Measurements from ENCODE around the gene EIF2D. TPM values are rescaled to one million over a fixed set of nuclear protein-coding genes. Genes with fewer than 3 reads are reported as not detected.

The EIF2D gene
- total and polyA plus RNA-seq, 2 of the 4 experiments (the other 2 are of a cell fraction) = 64.3 to 69.4 TPM

DNA sequence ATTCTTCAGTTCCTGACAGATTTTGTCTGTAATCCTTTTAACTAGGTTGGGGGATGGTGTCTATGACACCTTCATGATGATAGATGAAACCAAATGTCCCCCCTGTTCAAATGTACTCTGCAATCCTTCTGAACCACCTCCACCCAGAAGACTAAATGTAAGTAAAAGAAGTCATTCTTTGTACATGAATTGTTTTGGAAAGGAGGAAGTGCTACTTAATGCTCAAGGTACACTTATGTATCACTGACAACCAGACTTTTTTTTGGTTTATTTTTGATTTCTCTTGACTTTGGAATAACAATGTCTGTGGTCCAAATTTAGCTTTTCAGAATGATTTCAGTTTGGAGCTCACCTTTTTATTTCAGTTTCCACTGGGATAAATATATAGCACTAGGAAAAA, 25.3 kb upstream of the EIF2D start:
- DNase-seq = no peak
- Histone ChIP-seq H3K4me1 (ENCODE audit: control insufficient read depth, insufficient read depth, low read length) (peaks cover 8% of the 10 kb centered on the region), H3K79me1 (ENCODE audit: low read depth in 1 of 2, low read length in 2 of 2) (peaks cover 3 to 25% of the 10 kb centered on the region in 2 experiments), H2BK120ac (ENCODE audit: low read depth, low read length) (no peak overlapping the region), H3K9ac (ENCODE audit: low read depth, low read length) (no peak overlapping the region), H3K56ac (ENCODE audit: extremely low read depth, insufficient read depth, low read length) (no peak overlapping the region), H3K27ac (ENCODE audit: insufficient read depth, low read length) (no peak overlapping the region), H4K5ac (ENCODE audit: low read depth, low read length) (no peak overlapping the region), H2BK20ac (ENCODE audit: low read depth, low read length) (no peak overlapping the region), H2AFZ (replicated peaks; ENCODE audit: low read length, poor library complexity) (no peak overlapping the region), H2BK5ac (ENCODE audit: low read depth, low read length, poor library complexity, severe bottlenecking) (no peak overlapping the region), H3K4ac (ENCODE audit: low read depth, low read length) (no peak overlapping the region), H3K36me3 (ENCODE audit: control insufficient read depth, insufficient read depth, low read length) (no peaks in the 10 kb centered on the region; the same call in 1 of the 2 replicates), H3K9me1 (ENCODE audit: insufficient read depth, low read length) (0 out of 2 replicates have a peak, but pooled peaks cover 3% of the 10 kb centered on the region), H2AK9ac (replicated peaks; ENCODE audit: low read depth, low read length, poor library complexity) (no peak overlapping the region), H3K18ac (ENCODE audit: low read depth, low read length) (no peak overlapping the region), H3K27me3 (ENCODE audit: control insufficient read depth, insufficient read depth, low read length) (no peaks in the 10 kb centered on the region), H3K14ac (replicated peaks; ENCODE audit: low read depth, low read length) (no peak overlapping the region), H2AK5ac (ENCODE audit: low read depth, low read length) (no peak overlapping the region), H4K91ac (ENCODE audit: insufficient read depth, low read depth, low read length) (no peak overlapping the region), H4K8ac (ENCODE audit: low read depth in 2 of 2, low read length in 2 of 2) (no peak overlapping the region), H2BK15ac (ENCODE audit: low read depth, low read length) (no peak overlapping the region), H3K9me3 (ENCODE audit: control insufficient read depth, insufficient read depth, low read length) (no peaks in the 10 kb centered on the region), H3K4me2 (ENCODE audit: low read depth, low read length) (no peak overlapping the region; the same call in 1 of the 2 replicates), H4K20me1 (ENCODE audit: insufficient read depth, low read length) (no peaks in the 10 kb centered on the region), H3K4me3 (ENCODE audit: insufficient read depth, low read depth, low read length) (no peak overlapping the region), H3K23ac (ENCODE audit: low read depth, low read length) (no peak overlapping the region)
- TF ChIP-seq CHD1 (IDR thresholded peaks at IDR 0.05; ENCODE audit: low read depth, low read length) = no peak
- TF ChIP-seq MAFK (IDR thresholded peaks at IDR 0.05; ENCODE audit: low read depth, low read length) = no peak
- TF ChIP-seq POLR2A (IDR thresholded peaks at IDR 0.05; ENCODE audit: low read depth, low read length) = no peak
- no peak for TF ChIP-seq RAD21 (IDR thresholded peaks at IDR 0.05; ENCODE audit: low read length)
- TF ChIP-seq SMC3 (IDR thresholded peaks at IDR 0.05; ENCODE audit: low read depth, low read length) = no peak
- ATAC-seq (ENCODE audit: low read depth) = no peak
- dilution Hi-C loops (cut with HindIII; ENCODE audit: low sequenced_read_pairs, unreplicated experiment) (no loop called here), in situ Hi-C loops (cut with MboI; ENCODE audit: low sequenced_read_pairs) (no loop called here), intact Hi-C loops (cut with micrococcal nuclease) (loop anchor here (10.0 kb wide), 1 partner anchor 347 kb away; no protein-coding TSS in a partner anchor)
- ChIA-PET POLR2A (ENCODE audit: unreplicated experiment) (no interaction called here), CTCF (interaction anchor here (1.7 kb wide), 1 partner anchor 26 kb away, joined by 7 read pairs; no protein-coding TSS in a partner anchor)
- no TSS peak for BruUV-seq (replicated peaks)
